Panc1 (cell line): Measurements from ENCODE around the gene KDM4B. TPM values are rescaled to one million over a fixed set of nuclear protein-coding genes. Genes with fewer than 3 reads are reported as not detected.

Experiments used
- ATAC-seq: fragments of 200-7000 bp; cut with Tn5 transposase; 2 replicates; pipeline ENCODE4 v1.9.1; 2020; ENCODE audit warnings: mild to moderate bottlenecking, moderate library complexity
- BruUV-seq: library from RNA; stranded (reverse); fragments of 400-500 nt; replicated peaks from 2 replicates; lab custom pipeline; 2021; lab: Mats Ljungman, UMichigan
- CTCF ChIA-PET: fragments of 300-600 bp; sonication (Branson Sonifier 250); formaldehyde crosslinking; loops from one replicate; lab custom pipeline; 2022; ENCODE audit warnings: antibody characterized with exemption; lab: Charles Lee
- POLR2A ChIA-PET: fragments of 300-600 bp; sonication (Branson Sonifier 250); formaldehyde crosslinking; loops from one replicate; lab custom pipeline; 2022; ENCODE audit warnings: antibody characterized with exemption; lab: Charles Lee
- DNase-seq: peaks from one replicate; pipeline ENCODE4 v3.0.0-alpha.2; 2010; ENCODE audit warnings: low read depth, low spot score
- H3K27ac ChIP-seq: 2 replicates; pipeline ENCODE4 v1.5.1; 2011; ENCODE audit warnings: mild to moderate bottlenecking, low read length, inconsistent platforms
- H3K27me3 ChIP-seq: fragments of 200-500 bp; sonication (Bioruptor generic); 2 replicates; pipeline ENCODE4 v1.6.0; 2014; ENCODE audit warnings: low read length, inconsistent platforms; ENCODE audit not compliant: control insufficient read depth, insufficient read depth
- H3K36me3 ChIP-seq: fragments of 200-500 bp; sonication (Bioruptor generic); 2 replicates; pipeline ENCODE4 v1.5.1; 2014; ENCODE audit warnings: inconsistent platforms, mild to moderate bottlenecking, low read length, moderate library complexity; ENCODE audit not compliant: control insufficient read depth, insufficient read depth
- H3K4me1 ChIP-seq: 2 replicates; pipeline ENCODE4 v1.5.1; 2011; ENCODE audit warnings: inconsistent platforms, mild to moderate bottlenecking, low read length, moderate library complexity; ENCODE audit not compliant: control insufficient read depth, insufficient read depth
- H3K4me3 ChIP-seq, 2 experiments: 2 replicates each; pipeline ENCODE4 v1.5.1; 2011 to 2012; ENCODE audit warnings: low read depth in 2 of 2, low read length in 2 of 2, mild to moderate bottlenecking in 2 of 2, inconsistent platforms in 1 of 2, moderate library complexity in 1 of 2
- H3K9me3 ChIP-seq: fragments of 200-500 bp; sonication (Bioruptor generic); 2 replicates; pipeline ENCODE4 v1.5.1; 2014; ENCODE audit warnings: low read depth, mild to moderate bottlenecking, inconsistent platforms, low read length, moderate library complexity; ENCODE audit not compliant: control insufficient read depth, insufficient read depth
- CTCF ChIP-seq: fragments of 450-650 bp; IDR thresholded peaks from 2 replicates; pipeline ENCODE4 v1.5.1; 2017; ENCODE audit warnings: mild to moderate bottlenecking
- POLR2AphosphoS5 ChIP-seq: IDR thresholded peaks from 2 replicates; pipeline ENCODE4 v1.6.1; 2012; ENCODE audit warnings: mild to moderate bottlenecking, low read depth, low read length, moderate library complexity
- REST ChIP-seq, 2 experiments: IDR thresholded peaks; 2 replicates each; pipeline ENCODE4 v1.6.1; 2011 to 2012; ENCODE audit warnings: low read depth in 2 of 2, control low read depth in 1 of 2, low read length in 1 of 2, mild to moderate bottlenecking in 1 of 2, moderate library complexity in 1 of 2; ENCODE audit not compliant: insufficient read depth in 1 of 2
- SIN3A ChIP-seq: IDR thresholded peaks from 2 replicates; pipeline ENCODE4 v1.6.1; 2012; ENCODE audit warnings: low read depth, mild to moderate bottlenecking, low read length, moderate library complexity, borderline replicate concordance; ENCODE audit not compliant: insufficient read depth
- TCF7L2 ChIP-seq: IDR thresholded peaks from 2 replicates; pipeline ENCODE4 v1.6.1; 2011; ENCODE audit warnings: mild to moderate bottlenecking, low read depth, low read length, inconsistent platforms
- in situ Hi-C: cut with HindIII; loops from 2 replicates; pipeline ENCODE4 v1.10.0; 2016; ENCODE audit warnings: low sequenced_read_pairs, low pct_unique_long_range_greater_than_20kb
- intact Hi-C: fragments of 100-400 bp; cut with micrococcal nuclease; formaldehyde crosslinking; loops from one replicate; pipeline ENCODE4 v1.10.0; 2022; ENCODE audit not compliant: unreplicated experiment
- total RNA-seq: library from RNA; stranded (reverse); gene quantifications from one replicate; pipeline ENCODE4 v1.2.1, GENCODE V29; 2021; ENCODE audit not compliant: unreplicated experiment

The KDM4B gene
- total RNA-seq, 1 experiment from 2014 or later: 18.4 TPM

DNA sequence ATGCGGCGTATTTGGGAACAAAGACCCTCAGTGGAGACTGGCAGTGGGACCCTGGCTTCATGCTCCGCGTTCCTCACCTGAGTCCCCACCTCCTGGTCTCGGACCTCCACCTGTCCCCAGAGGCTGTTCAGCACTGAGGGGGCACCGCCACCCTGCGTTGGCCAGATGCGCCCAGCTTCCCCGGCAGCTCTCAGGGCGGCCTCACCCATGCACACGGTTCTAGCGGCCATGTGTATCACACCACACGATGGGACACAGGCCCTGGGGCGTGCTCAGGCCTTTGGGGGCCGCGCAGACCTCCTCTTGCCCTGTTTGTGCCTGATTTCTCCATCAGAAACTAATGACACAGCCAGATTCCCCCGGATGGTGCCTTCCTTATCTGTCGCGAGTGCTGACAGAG, 138.1 kb downstream of the KDM4B start:
- DNase-seq (no peak), ATAC-seq (no peak)
- no peak overlapping the region for H3K4me3 ChIP-seq
- ChIA-PET POLR2A (no interaction called here), CTCF (no interaction called here)
- TF ChIP-seq SIN3A: no peak
- no peak for TF ChIP-seq POLR2AphosphoS5
- TF ChIP-seq TCF7L2: no peak
- no peak for TF ChIP-seq REST (IDR thresholded peaks at IDR 0.05; ENCODE audit: insufficient read depth in 1 of 2, low read depth in 2 of 2, low read length in 1 of 2)
- TF ChIP-seq CTCF: no peak
- no peaks in the 10 kb centered on the region for H3K9me3 ChIP-seq
- no peaks in the 10 kb centered on the region for H3K27me3 ChIP-seq
- no TSS peak for BruUV-seq
- in situ Hi-C loops: no loop called here
- H3K36me3 ChIP-seq: no peaks in the 10 kb centered on the region
- H3K4me1 ChIP-seq: no peaks in the 10 kb centered on the region
- intact Hi-C loops: no loop called here
- H3K27ac ChIP-seq: no peak overlapping the region

- ATAC-seq (no peak), DNase-seq (no peak)
- Histone ChIP-seq H3K9me3 (no peaks in the 10 kb centered on the region), H3K4me1 (no peaks in the 10 kb centered on the region), H3K27me3 (no peaks in the 10 kb centered on the region), H3K36me3 (no peaks in the 10 kb centered on the region), H3K27ac (no peak overlapping the region), H3K4me3 (no peak overlapping the region)
- TF ChIP-seq CTCF (no peak), SIN3A (no peak), REST (IDR thresholded peaks at IDR 0.05; ENCODE audit: insufficient read depth in 1 of 2, low read depth in 2 of 2, low read length in 1 of 2) (no peak), TCF7L2 (no peak), POLR2AphosphoS5 (no peak)
- CTCF ChIA-PET: no interaction called here
- intact Hi-C loops: no loop called here
- BruUV-seq: no TSS peak
- POLR2A ChIA-PET: no interaction called here
- in situ Hi-C loops: no loop called here
These were observed 138.7 kb downstream of the KDM4B start for GRCh38 chr19:5107432-5108122.
